ENCODE results near the gene MRFAP1.
"Not testable (repeated sequence)": the region's sequence is repeated elsewhere in the genome, so short reads cannot be mapped to it uniquely, and the experiment has no call there.

The MRFAP1 gene

DNA sequence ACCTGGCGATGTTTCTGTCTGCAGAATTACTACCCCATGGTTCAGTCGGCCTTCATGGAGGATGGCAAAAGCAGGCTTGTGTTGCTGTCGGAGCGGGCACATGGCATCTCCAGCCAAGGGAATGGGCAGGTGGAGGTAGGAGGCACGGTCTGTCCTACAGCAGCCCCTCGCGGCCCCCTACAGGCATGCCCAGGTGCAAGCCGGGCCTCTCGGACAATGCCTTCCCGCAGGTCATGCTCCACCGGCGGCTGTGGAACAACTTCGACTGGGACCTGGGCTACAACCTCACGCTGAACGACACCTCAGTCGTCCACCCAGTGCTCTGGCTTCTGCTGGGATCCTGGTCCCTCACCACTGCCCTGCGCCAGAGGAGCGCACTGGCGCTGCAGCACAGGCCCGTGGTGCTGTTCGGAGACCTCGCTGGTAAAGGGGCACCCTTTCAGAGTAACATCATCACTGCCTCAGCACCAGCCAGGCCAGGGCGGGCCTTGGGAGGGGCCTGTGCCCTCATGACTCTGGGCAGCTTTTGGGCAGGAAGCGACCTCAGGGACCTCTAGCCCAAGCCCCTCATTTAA is 29.5 kb upstream of the MRFAP1 start:
- DNase-seq (ENCODE audit: low read depth in 2 of 2), result no peak

DNA sequence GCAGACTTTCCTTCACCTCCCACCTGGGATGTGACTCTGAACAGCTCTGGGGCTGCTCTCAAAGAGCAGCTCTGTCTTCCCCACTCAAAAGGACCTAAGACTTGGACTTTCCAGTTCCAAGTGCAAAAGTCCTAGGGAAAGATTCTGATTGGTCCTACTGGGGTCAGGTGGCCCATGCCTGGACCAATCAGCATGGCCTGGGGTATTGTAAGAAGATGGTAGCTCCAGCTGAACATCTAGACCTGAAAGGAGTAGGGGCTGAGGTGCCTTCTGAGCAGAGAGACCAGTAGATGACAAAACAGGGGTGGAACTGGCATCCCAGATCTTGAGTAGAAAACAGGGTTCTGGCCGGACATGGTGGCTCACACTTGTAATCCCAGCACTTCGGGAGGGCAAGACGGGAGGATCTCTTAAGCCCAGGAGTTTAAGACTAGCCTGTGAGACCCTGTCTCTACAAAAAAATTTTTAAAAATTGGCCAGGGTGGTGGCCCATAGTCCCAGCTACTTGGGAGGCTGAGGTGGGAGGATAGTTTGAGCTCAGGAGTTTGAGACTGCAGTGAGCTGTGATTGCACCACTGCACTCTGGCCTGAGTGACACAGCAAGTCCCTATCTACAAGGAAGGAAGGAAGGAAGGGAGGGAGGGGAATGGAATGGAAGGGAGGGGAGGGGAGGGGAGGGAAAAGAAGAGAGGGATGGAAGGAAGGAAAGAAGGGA is 27.4 kb upstream of the MRFAP1 start:
- DNase-seq (ENCODE audit: low read depth in 2 of 2), result no peak

DNA sequence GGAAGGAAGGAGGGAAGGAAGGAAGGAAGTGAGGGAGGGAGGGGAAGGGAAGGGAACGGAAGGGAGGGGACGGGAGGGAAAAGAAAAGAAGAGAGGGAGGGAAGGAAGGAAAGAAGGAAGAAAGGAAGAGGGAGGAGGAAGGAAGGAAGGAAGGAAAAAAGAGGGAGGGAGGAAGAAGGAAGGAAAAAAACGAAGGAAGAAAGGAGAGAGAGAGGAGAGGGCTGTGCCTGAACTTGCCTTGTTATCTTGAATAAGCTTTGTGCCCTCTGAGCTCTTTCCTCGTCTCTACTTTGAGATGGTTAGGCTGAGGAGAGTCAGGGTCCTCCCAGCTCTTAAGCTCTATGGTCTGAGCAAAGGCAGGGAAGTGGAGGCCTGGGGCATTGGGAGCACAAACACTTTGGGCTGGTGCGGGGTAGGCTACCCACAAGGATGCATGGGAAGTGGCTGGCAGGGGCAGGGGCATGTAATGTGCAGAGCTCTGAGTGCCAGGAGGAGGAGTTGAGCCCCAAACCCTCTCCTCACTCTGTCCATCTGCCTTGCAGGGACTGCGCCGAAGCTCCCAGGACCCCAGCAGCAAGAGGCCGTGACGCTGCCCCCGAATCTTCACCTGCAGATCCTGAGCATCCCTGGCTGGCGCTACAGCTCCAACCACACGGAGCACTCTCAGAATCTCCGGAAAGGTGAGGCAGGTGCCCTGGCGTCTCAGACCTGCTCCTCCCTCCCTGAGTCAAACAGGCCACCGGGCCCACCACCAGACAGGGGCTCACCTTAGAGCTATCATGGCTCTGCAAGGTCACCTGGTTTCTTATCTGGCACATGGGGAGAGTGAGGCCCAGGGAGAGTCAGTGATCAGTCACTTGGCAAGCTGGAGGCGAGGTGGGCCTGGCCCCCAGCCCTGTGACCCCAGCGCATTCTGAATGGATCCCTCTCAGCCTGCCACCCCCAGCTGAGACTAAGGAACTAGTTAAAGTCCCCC is 26.5 kb upstream of the MRFAP1 start:
- no peak for DNase-seq (ENCODE audit: low read depth in 2 of 2)

DNA sequence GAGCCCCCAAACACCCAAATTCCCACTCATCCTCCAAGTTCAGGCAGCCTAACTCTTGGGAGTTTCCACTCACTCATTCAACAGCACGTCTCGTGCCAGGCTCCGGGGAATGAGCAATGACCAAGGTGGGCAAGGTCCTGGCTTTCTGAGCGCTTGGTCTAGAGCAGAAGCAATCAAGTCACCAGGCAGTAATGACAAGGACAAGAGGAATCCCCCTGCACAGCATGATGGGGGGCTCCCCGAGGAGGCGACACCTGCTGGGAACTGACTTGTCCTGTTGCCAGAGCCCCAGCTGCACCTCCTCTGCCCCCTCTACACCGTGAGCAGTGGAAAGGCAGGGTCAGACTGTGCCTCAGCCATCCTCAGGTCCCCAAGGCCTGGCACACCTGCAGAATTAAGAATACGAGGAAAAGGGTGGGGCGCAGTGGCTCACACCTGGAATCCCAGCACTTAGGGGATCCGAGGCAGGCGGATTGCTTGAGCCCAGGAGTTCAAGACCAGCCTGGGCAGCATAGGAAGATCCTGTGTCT is 25.7 kb upstream of the MRFAP1 start:
- no peak for DNase-seq (ENCODE audit: low read depth in 2 of 2)

DNA sequence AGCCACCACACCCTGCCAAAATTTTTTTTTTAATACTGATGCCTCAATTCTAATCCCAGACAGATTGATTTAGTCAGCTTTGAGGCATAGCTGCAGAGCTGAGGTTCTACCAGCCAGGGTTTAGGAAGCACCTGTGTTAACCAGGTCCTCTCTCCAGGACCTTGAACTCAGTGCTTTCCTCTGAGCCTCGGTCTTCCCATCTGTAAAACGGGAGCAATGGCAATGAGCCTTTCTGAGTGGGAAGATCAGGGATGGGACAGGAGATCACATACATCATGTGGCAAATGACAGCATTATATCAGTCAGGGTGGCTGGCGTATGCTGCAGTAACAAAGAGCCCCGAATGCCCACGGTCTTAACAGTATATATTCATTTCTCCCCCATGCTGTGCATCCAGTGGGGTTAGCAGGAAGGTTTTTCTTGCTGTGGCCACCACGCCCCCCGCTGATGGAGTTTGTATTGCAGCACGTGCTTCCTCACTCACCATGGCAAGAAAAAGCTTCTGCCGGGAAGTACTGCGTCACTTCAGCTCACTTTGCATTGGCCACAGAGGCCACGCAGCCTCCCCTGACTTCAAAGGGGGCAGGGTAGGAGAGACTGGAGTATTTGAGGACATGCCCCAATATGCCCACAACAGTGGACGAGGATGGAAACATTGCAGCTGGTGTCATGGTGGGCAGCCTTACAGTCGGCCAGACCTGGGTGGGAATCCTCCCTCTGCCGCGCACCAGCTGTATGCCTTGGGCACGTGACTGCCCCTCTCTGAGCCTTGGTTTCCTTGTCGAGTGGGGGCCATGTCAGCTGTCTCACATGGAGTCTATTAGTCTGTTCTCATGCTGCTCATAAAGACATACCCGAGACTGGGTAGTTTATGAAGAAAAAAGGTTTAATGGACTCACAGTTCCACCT is 24.1 kb upstream of the MRFAP1 start:
- DNase-seq (ENCODE audit: low read depth in 2 of 2), result no peak

DNA sequence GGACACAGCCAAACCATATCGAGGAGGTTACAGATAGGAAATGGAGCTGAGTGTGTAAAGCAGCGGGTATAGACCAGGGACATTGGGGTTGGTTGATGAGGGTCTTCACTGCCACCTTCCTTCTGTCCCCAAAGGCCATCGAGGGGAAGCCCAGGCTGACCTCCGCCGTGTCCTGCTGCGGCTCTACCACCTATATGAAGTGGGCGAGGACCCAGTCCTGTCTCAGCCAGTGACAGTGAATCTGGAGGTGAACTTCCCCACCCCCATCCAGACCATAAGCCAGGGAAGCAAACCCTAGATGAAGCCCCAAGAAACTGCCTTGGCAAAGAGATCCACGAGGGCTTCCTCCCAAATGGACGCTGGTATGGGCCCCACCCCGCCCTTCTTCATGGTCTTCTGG is 23.2 kb upstream of the MRFAP1 start:
- no peak for DNase-seq (ENCODE audit: low read depth in 2 of 2)

DNA sequence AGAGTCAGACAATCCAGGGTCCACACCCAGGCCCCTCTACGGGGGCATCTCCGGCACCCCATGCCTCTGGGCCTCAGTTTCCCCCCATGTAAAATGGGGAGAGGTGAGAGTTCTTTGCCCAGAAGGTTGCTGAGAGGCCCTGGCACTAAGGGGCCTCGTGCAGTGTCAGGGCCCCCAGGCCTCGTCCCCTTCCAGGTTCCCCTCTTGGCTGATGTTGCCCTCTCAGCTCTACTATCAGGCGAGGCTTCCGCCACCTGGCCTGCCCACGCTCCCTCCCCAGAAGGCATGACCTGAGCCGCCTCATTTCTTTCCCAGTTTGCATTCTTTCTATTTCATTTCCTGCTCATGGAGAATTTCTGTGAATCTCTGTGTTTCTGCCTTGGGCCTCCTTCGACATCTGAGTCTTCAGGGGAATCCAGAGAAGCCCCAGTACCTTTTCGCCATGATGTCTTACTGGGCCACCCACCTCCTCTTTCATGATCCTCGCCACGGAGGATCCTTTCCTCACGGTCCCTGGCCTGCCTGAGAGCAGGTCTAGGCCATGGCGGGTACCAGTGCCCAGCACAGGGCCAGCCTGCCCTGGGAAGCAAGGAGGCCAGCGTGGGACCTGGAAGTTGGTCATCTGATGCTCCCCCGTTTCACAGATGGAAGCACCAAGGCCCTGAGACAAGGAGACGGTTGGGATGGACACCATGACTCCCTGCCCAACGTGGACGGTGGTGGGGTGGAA is 21.9 kb upstream of the MRFAP1 start:
- DNase-seq (ENCODE audit: low read depth in 2 of 2), result no peak

DNA sequence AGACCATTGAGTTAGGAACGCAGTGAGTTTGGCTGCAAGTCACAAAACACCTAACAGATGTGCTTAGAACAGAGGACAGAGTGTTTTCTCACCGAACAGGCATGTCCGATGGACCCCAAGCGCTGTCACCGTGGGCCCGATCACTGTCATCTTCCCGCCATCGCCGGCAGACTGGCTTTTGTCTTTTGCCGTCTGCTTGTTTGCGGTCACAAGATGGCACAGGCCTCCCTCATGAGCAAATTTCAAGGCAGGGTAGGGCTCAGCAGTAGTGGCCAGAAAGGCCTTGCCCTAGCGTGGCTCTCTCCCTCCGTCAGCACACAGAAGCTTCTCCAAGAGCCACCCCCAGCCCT is 21.4 kb upstream of the MRFAP1 start:
- DNase-seq (ENCODE audit: low read depth in 2 of 2), result no peak

DNA sequence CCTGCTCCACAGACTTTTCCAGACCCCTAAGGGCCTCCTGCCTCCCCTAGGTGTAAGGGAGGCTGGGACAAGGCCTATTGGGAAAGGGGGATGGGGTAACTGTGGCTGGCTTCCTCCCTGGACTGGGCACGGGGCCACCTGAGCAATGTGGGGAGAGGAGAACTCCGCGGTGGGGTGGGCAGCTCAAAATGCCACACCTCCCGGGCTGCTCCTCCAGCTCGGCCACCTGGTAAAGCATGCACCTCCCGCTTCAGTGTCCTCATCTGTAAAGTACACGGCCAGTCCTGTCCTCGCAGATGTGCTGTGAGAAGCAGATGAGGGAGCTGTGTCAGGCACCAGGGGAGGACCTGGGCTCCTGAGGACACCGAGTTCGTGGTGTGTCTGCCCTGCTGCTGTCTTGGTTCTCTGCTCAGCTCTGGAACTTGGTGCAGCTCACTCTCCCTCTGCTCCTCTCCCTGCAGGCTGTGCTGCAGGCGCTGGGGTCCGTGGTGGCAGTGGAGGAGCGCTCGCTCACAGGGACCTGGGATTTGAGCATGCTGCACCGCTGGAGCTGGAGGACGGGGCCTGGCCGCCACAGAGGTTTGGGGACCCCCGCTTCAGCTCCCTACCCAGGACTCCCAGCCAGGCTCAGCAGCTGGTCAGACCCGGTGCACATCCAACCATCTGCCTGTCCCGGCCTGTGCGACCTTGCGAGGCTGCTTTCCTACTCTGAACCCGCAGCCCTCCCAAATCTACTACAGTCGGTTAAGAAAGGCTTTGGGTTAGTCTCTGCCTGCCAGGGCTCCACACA is 20.8 kb upstream of the MRFAP1 start:
- no peak for DNase-seq (ENCODE audit: low read depth in 2 of 2)

DNA sequence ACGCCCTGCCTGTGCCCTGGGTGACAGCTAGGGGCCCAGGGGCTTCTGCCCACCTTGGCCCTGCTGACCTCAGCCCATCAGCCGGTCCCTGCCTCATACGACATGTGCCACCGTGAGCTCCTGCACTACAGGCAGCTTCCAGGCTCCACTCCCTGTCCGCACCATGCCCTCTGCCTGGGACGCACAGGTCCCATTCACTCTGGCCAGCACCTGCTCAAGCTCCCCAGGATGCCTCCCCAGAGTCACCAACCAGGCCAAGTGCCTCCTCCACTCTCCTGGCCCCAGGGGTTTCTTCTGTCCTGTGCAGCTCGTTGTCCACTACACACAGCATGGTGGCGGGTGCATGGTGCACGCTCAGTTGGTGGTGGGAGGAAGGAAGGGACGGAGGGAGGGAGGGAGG is 20.2 kb upstream of the MRFAP1 start:
- DNase-seq (ENCODE audit: low read depth in 2 of 2), result no peak

DNA sequence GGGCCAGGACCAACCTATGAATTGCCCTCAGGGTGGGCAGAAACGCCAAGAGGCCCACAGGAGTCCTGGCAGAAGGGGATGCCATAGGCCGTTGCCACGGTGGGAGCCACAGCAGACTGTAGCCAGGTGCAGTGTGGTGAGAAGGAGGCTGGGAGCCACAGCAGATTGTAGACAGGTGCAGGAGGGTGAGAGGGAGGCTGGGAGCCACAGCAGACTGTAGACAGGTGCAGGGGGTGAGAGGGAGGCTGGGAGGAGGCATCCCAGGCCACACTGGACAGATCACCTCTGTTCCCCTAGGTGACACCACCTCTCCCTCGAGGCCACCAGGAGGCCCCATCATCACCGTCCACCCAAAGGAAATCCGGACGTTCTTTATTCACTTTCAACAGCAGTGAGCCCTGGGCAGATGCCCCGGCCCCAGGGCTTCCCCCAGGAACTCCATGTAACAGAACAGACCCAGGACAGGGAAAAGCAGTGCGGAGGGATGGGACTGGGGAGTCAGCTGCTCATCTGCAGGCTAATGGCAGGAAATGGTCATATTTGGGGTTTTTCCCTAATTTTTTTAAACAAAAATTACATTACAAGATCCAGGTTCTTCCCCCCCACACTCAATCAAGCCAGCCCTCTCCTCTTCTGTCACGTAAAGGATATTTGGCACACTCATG is 19.5 kb upstream of the MRFAP1 start:
- no peak for DNase-seq (ENCODE audit: low read depth in 2 of 2)

DNA sequence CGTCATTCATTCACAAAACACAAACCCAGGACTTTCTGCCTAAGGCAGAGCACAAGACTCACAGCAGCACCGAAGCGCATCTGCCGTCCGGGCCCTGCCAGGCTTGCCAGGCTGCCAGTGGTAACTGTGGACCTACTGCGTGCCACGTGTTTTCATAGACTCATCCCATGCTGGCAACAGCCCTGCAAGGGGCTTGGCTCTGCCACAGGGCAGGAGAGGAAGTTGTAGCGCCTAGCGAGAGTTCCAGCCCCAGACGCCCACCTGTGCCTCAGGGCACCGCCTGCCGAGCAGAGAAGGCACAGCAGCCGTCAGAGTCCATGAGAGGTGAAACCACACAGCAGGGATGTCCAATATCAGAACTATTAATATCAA is 18.9 kb upstream of the MRFAP1 start:
- DNase-seq (ENCODE audit: low read depth in 2 of 2), result no peak

DNA sequence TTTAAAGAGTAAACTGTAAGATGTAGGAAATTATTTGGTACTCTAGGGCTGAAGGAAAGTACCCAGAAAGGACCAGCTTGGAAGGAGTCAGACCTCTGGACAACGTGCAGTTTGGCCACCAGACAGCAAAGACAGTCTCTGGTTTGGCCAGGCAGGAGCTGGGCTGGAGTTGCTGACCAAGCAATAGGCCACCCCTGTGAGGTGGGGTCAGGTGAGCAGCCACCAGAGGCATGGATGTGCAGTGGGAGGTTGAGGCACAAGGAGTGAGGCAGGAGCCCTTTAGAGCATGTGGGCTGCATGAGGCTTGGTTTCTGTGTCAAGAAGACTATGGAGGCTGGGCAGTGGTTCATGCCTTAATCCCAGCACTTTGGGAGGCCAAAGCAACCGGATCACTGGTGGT is 17.7 kb upstream of the MRFAP1 start:
- no peak for DNase-seq (ENCODE audit: low read depth in 2 of 2)

DNA sequence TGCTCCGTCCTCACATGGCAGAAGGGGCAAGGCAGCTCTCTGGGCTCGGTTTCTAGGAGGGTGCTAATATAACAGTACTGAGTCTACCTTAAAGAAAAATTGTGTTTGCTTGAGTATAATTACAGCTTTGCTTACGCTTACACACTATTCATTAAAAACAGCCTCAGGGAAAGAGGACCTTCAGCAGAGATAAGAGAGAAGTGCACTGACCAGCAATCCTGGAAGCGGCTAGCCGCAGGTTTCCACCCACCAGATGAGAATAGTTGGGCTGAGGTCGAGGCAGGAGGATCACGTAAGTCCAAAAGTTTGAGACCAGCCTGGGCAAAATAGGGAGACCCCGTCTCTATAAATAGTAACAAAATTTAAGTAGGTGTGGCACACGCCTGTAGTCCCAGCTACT is 15.2 kb upstream of the MRFAP1 start:
- no peak for DNase-seq (ENCODE audit: low read depth in 2 of 2)

DNA sequence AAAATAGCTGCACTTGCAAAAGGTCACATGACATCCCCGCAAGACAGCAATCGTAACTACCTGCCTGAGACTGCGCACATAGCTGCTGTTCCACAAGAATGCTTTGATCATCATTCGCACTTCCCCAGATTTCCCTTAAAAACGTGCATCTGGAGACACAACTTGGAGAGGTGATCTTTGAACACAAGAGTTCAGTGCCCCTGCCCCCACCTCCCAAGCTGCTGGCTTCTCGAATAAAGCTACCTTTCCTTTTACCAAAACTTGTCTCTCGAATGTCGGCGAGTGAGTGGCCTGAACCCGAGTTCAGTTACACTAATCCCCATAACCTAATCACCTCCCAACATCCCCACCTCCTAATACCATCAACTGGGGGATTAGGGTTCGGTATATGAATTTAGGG is 14.4 kb upstream of the MRFAP1 start:
- no peak for DNase-seq (ENCODE audit: low read depth in 2 of 2)

DNA sequence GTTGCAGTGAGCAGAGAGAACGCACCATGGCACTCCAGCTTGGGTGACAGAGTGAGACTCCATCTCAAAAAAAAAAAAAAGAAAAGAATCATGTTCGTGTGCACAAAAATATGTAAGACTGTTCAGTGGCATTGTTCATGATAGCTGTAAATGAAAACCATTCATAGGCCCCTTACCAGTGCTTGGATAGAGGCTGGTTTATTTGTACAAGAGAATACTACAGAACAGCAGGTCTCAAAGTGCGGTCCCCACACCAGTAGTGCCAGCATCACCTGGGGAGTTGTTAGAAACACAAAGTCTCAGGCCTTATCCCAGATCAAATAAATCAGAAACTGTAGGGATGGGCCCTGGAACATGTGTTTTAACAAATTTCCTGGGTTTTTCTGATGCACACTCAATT is 12.7 kb upstream of the MRFAP1 start:
- no peak for DNase-seq (ENCODE audit: low read depth in 2 of 2)

DNA sequence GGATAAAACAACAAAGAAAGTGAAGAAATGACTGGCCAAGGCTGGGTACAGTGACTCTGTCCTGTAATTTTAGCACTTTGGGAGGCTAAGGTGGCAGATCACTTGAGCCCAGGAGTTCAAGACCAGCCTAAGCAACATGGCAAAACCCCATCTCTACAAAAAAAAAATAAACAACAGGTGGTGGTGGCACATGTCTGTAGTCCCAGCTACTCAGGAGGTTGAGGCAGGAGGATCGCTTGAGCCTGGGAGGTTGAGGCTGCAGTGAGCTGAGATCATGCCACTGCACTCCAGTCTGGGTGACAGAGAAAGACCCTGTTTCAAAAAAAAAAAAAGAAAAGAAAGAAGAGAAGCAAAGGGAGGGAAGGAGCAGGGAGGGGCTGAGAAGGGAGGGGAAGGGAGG is 12.0 kb upstream of the MRFAP1 start:
- not testable (repeated sequence) for DNase-seq (ENCODE audit: low read depth in 2 of 2)

DNA sequence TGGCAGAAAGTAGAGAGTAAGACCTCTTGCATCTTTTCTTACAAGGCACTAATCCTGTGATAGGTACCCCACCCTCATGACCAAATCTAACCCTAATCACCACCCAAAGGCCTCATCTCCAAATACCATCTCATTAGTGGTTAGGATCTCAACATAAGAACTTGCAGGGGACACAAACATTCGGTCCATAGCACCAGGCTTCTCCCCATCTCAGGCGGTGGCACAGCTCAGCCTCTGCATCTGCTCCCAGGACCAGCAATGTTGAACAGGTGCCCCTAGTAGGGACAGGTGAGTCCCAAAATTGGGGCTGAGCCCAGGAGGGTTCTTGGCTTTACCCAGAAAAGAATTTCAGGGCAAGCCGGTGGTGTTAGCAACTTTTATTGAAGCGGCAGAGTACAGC is 8.4 kb upstream of the MRFAP1 start:
- DNase-seq (ENCODE audit: low read depth in 2 of 2), result no peak

DNA sequence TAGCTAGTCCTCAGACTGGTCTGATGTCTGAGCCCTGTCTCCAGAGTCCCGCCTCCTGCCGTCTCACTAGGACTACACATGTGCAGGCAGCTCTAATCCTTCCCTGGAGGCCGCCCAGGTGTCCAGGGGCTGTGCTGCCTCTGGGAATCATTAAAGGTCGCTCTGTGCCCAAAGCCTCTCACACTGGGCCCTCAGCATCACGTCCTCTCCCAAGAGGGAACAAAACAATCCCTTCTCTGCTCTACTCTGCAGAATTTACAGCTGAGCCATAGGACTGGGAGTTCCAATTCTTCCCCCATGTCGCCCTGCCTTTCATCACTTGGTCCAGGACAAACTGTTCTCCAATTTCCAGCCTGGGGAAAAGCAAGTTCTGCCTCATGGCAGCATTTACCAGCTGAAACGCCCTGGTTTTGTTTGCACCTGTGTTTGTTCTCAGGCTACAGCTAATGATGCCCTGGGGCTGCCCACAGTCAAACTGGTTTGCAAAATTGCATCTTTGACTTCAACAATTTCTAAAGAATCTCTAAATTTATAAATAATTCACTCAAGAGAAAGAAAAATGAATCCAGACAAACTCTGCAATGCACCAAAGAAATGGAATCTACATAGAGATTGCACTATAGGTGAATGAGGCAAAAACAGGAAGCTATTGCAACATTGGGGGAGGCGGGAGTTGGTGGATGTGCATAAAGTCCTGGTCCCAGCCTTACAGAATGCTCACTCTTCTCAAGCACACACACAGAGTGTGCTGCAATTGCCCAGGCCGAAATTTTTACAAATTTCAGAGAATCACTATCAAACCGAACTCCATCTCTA is 7.2 kb upstream of the MRFAP1 start:
- no peak for DNase-seq (ENCODE audit: low read depth in 2 of 2)
